Endothelial cell of umbilical vein (primary cell): Measurements from ENCODE around the gene TGFBR3. TPM values are rescaled to one million over a fixed set of nuclear protein-coding genes. Genes with fewer than 3 reads are reported as not detected.

ENCODE experiments used
- BruUV-seq: library from RNA; stranded (reverse); fragments of 400-500 nt; replicated peaks from 2 replicates; lab custom pipeline; 2021; lab: Mats Ljungman, UMichigan
- CTCF ChIA-PET: fragments of 300-600, 350-600 bp; sonication (Branson Sonifier 250); formaldehyde crosslinking; loops from one replicate; lab custom pipeline; 2021; ENCODE audit warnings: antibody characterized with exemption, inconsistent platforms; lab: Charles Lee
- POLR2A ChIA-PET: fragments of 300-600, 350-600 bp; sonication (Branson Sonifier 250); formaldehyde crosslinking; loops from one replicate; lab custom pipeline; 2021; ENCODE audit warnings: antibody characterized with exemption, inconsistent platforms; lab: Charles Lee
- DNase-seq: peaks from one replicate; pipeline ENCODE4 v3.0.0-alpha.2; 2011; ENCODE audit warnings: low read depth, low spot score
- FAIRE-seq: peaks from 2 replicates; lab custom pipeline; 2011; peaks lifted over from hg19 to GRCh38; lab: Jason Lieb, UNC
- H2AFZ ChIP-seq: 2 replicates; pipeline ENCODE4 v1.6.0; 2012; ENCODE audit warnings: low read depth, low read length, control low read depth, inconsistent platforms
- H3K27ac ChIP-seq: 2 replicates; pipeline ENCODE4 v1.5.1; 2011; ENCODE audit warnings: low read depth, mild to moderate bottlenecking, control low read depth, low read length, moderate library complexity; ENCODE audit not compliant: insufficient read depth
- H3K27me3 ChIP-seq, 2 experiments: 2 replicates each; pipeline versions ENCODE4 v1.6.0 to v1.6.1; 2011; ENCODE audit warnings: low read length in 2 of 2, mixed read lengths in 1 of 2; ENCODE audit not compliant: control insufficient read depth in 2 of 2, insufficient read depth in 2 of 2
- H3K36me3 ChIP-seq, 2 experiments: 2 replicates in 1 of 2; 3 replicates in 1 of 2; pipeline ENCODE4 v1.5.1; 2011; ENCODE audit warnings: low read length in 2 of 2, mild to moderate bottlenecking in 1 of 2, moderate library complexity in 1 of 2; ENCODE audit not compliant: control insufficient read depth in 2 of 2, insufficient read depth in 2 of 2; ENCODE audit errors: extremely low read depth in 1 of 2
- H3K4me1 ChIP-seq: 3 replicates; pipeline ENCODE4 v1.5.1; 2011; ENCODE audit warnings: mild to moderate bottlenecking, low read length; ENCODE audit not compliant: control insufficient read depth, insufficient read depth; ENCODE audit errors: extremely low read depth
- H3K4me2 ChIP-seq: 2 replicates; pipeline ENCODE4 v1.6.1; 2011; ENCODE audit warnings: low read length, control low read depth, mixed read lengths; ENCODE audit not compliant: insufficient read depth
- H3K4me3 ChIP-seq, 3 experiments: fragments of 200-600 bp in 1 of 3; sonication (generic), shearing (Covaris generic) in 1 of 3; replicated peaks in 1 of 3; 2 replicates each; pipeline ENCODE4 v1.5.1; 2011 to 2016; ENCODE audit warnings: control low read depth in 3 of 3, low read length in 3 of 3, mild to moderate bottlenecking in 2 of 3, inconsistent platforms in 1 of 3, low read depth in 1 of 3, moderate library complexity in 1 of 3; ENCODE audit not compliant: insufficient read depth in 1 of 3
- H3K79me2 ChIP-seq: 2 replicates; pipeline ENCODE4 v1.6.0; 2012; ENCODE audit warnings: low read length, inconsistent platforms; ENCODE audit not compliant: control insufficient read depth, insufficient read depth
- H3K9ac ChIP-seq: replicated peaks from 2 replicates; pipeline ENCODE3; 2011; ENCODE audit warnings: low read length, control low read depth; ENCODE audit not compliant: insufficient read depth; ENCODE audit errors: extremely low read depth
- H3K9me1 ChIP-seq: replicated peaks from 3 replicates; pipeline ENCODE4 v1.6.0; 2011; ENCODE audit warnings: mild to moderate bottlenecking, low read length; ENCODE audit not compliant: control insufficient read depth, insufficient read depth; ENCODE audit errors: extremely low read depth
- H3K9me3 ChIP-seq: replicated peaks from 2 replicates; pipeline ENCODE4 v1.5.1; 2012; ENCODE audit warnings: low read length, inconsistent platforms; ENCODE audit not compliant: control insufficient read depth, insufficient read depth
- H4K20me1 ChIP-seq: replicated peaks from 2 replicates; pipeline ENCODE3; 2011; ENCODE audit warnings: mild to moderate bottlenecking, low read length; ENCODE audit not compliant: control insufficient read depth, insufficient read depth; ENCODE audit errors: extremely low read depth
- CTCF ChIP-seq, 2 donors: IDR thresholded peaks; 1 replicate in 1 of 2; 2 replicates in 1 of 2; pipeline ENCODE4 v1.5.1; 2011; ENCODE audit warnings: low read length in 2 of 2, mild to moderate bottlenecking in 2 of 2, moderate library complexity in 2 of 2, control low read depth in 1 of 2, inconsistent platforms in 1 of 2, low read depth in 1 of 2; ENCODE audit not compliant: insufficient read depth in 1 of 2; ENCODE audit errors: extremely low read depth in 1 of 2
- EZH2 ChIP-seq: IDR thresholded peaks from 2 replicates; pipeline ENCODE4 v1.6.1; 2012; ENCODE audit warnings: borderline replicate concordance, low read depth, mild to moderate bottlenecking, moderate library complexity, low read length, inconsistent platforms; ENCODE audit not compliant: severe bottlenecking
- FOS ChIP-seq: IDR thresholded peaks from 2 replicates; pipeline ENCODE4 v1.6.1; 2011; ENCODE audit warnings: mild to moderate bottlenecking, low read length, moderate library complexity, borderline replicate concordance; ENCODE audit not compliant: insufficient read depth
- GATA2 ChIP-seq: IDR thresholded peaks from 2 replicates; pipeline ENCODE4 v1.7.0; 2011; ENCODE audit warnings: low read depth, mild to moderate bottlenecking, moderate library complexity, mixed read lengths, low read length; ENCODE audit not compliant: insufficient read length, insufficient read depth
- JUN ChIP-seq: IDR thresholded peaks from 2 replicates; pipeline ENCODE4 v1.6.1; 2011; ENCODE audit warnings: borderline replicate concordance, low read depth; ENCODE audit not compliant: insufficient read length, insufficient read depth
- MAX ChIP-seq: IDR thresholded peaks from 2 replicates; pipeline ENCODE4 v1.6.1; 2011; ENCODE audit not compliant: insufficient read depth, insufficient read length
- MYC ChIP-seq: IDR thresholded peaks from one replicate; pipeline ENCODE4 v1.6.1; 2011; ENCODE audit warnings: mild to moderate bottlenecking, low read depth, low read length
- POLR2A ChIP-seq: IDR thresholded peaks from 2 replicates; pipeline ENCODE4 v1.6.1; 2012; ENCODE audit warnings: low read depth, mild to moderate bottlenecking, control low read depth, low read length
- POLR2AphosphoS5 ChIP-seq: IDR thresholded peaks from 2 replicates; pipeline ENCODE4 v1.6.1; 2012; ENCODE audit warnings: low read depth, mild to moderate bottlenecking, control low read depth, low read length, moderate library complexity; ENCODE audit not compliant: insufficient read depth
- dilution Hi-C: fragments of 300-500 bp; cut with MboI; formaldehyde crosslinking; loops from one replicate; pipeline ENCODE4 v1.15.0; 2019; ENCODE audit warnings: low sequenced_read_pairs; ENCODE audit not compliant: extremely low pct_ligation_motif_present
- intact Hi-C: fragments of 100-400 bp; cut with micrococcal nuclease; formaldehyde crosslinking; loops from one replicate; pipeline ENCODE4 v1.10.0; 2022
- polyA plus RNA-seq, 4 experiments: library from polyadenylated mRNA; depleted of rRNA in 3 of 4; stranded (reverse) in 3 of 4; unstranded in 1 of 4; fragments of >200 nt; gene quantifications; 2 replicates each; pipeline versions ENCODE4 v1.2.1 to v1.2.3, GENCODE V29; 2011 to 2012; ENCODE audit warnings: missing spikeins in 1 of 4
- total RNA-seq: library from RNA; stranded (reverse); gene quantifications from 2 replicates; pipeline ENCODE4 v1.2.3, GENCODE V29; 2021

Gene TGFBR3
- total and polyA plus RNA-seq, 2 donors (not counting 3 experiments of a cell fraction or from before 2014, with no cell fraction given) = 8.0 to 13.4 TPM

DNA sequence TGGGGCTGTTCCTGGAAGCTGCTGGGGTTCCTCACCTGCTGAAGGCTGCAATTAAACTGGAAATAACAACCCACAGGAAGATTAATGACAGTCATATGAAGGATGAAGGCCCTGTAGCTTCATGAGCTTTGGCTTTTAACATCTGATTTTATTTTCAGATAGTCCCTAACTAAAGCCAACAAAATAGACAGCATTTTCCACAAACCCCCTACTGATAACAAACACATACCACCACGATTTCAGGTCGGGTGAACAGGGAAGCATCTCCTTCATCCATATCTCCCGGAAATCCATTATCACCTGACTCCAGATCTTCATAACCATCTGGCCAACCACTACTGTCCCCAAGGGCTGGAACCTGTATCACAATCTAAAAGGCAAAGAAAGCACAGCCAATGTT, 169.6 kb downstream of the TGFBR3 start:
- no TSS peak for BruUV-seq
- H3K9ac ChIP-seq = no peak overlapping the region
- no peaks in the 10 kb centered on the region for H3K27me3 ChIP-seq
- intact Hi-C loops (no loop called here), dilution Hi-C loops (no loop called here)
- no peaks in the 10 kb centered on the region for H3K9me1 ChIP-seq
- H3K79me2 ChIP-seq = no peaks in the 10 kb centered on the region
- no peaks in the 10 kb centered on the region for H3K9me3 ChIP-seq
- no peaks in the 10 kb centered on the region for H3K4me1 ChIP-seq
- TF ChIP-seq POLR2AphosphoS5 (no peak), MYC (no peak), EZH2 (no peak), MAX (no peak), JUN (no peak), POLR2A (no peak), GATA2 (no peak), FOS (no peak), CTCF (IDR thresholded peaks at IDR 0.05; ENCODE audit: extremely low read depth in 1 of 2, insufficient read depth in 1 of 2, low read depth in 1 of 2, low read length in 2 of 2) (no peak)
- H4K20me1 ChIP-seq = no peaks in the 10 kb centered on the region
- ChIA-PET POLR2A (no interaction called here), CTCF (no interaction called here)
- H3K36me3 ChIP-seq = peaks cover 0 to 21% of the 10 kb centered on the region in 2 experiments
- FAIRE-seq = no peak
- DNase-seq = no peak
- no peak overlapping the region for H3K4me2 ChIP-seq
- no peak overlapping the region for H2AFZ ChIP-seq
- H3K27ac ChIP-seq = no peak overlapping the region
- H3K4me3 ChIP-seq = no peak overlapping the region
